ENCODE data around the gene PLA2G2E. TPM values are rescaled to one million over a fixed set of nuclear protein-coding genes. Genes with fewer than 3 reads are reported as not detected.

PLA2G2E gene
- total RNA-seq, 1 donor from 2014 or later, result not detected

GRCh38 chr1:19877181-19877750 is 46.2 kb downstream of the PLA2G2E start:
- H3K9me3 Mint-ChIP-seq, result no peaks in the 10 kb centered on the region

GRCh38 chr1:19872190-19872589 is 51.2 kb downstream of the PLA2G2E start:
- H3K27ac Mint-ChIP-seq, result no peak overlapping the region
- DNase-seq (ENCODE audit: low spot score), result no peak
- no peak overlapping the region for H3K4me3 Mint-ChIP-seq (ENCODE audit: low read depth)
- H3K9me3 Mint-ChIP-seq, result no peaks in the 10 kb centered on the region
- no peaks in the 10 kb centered on the region for H3K36me3 Mint-ChIP-seq (ENCODE audit: low read depth)
- peaks cover 30% of the 10 kb centered on the region for H3K27me3 Mint-ChIP-seq (ENCODE audit: low read depth)
- intact Hi-C loops (cut with micrococcal nuclease), result no loop called here
- H3K4me1 Mint-ChIP-seq (ENCODE audit: low read depth), result no peaks in the 10 kb centered on the region

More at GRCh38 chr1:19877181-19877750, 46.2 kb downstream of the PLA2G2E start:
- no peak overlapping the region for H3K27ac Mint-ChIP-seq
- DNase-seq (ENCODE audit: low spot score), result no peak
- intact Hi-C loops (cut with micrococcal nuclease), result no loop called here
- peaks cover 24% of the 10 kb centered on the region for H3K27me3 Mint-ChIP-seq (ENCODE audit: low read depth)
- peaks cover 4% of the 10 kb centered on the region for H3K4me1 Mint-ChIP-seq (ENCODE audit: low read depth)
- no peaks in the 10 kb centered on the region for H3K36me3 Mint-ChIP-seq (ENCODE audit: low read depth)
- no peak overlapping the region for H3K4me3 Mint-ChIP-seq (ENCODE audit: low read depth)

Other genes with a start within 250 kb of the PLA2G2E start
- 12.9 and 16.1 TPM in 2 replicates for gene TMCO4, start 123.7 kb downstream of the PLA2G2E start, total RNA-seq
- not detected in 2 replicates for gene RNF186, start 108.3 kb downstream of the PLA2G2E start, total RNA-seq
- 10.0 and 12.6 TPM in 2 replicates for gene OTUD3, start 41.2 kb downstream of the PLA2G2E start, total RNA-seq
- gene PLA2G2A, start 56.0 kb upstream of the PLA2G2E start, total RNA-seq, result not detected in 2 replicates
- not detected in 2 replicates for gene PLA2G5, start 146.6 kb upstream of the PLA2G2E start, total RNA-seq
- 0.09 TPM in 1 of 2 replicates, not detected in the other for gene PLA2G2D, start 195.9 kb upstream of the PLA2G2E start, total RNA-seq
- not detected in 2 replicates for gene PLA2G2F, start 215.7 kb upstream of the PLA2G2E start, total RNA-seq